Endothelial cell (in vitro differentiated cells): ENCODE data around the gene ARFGEF2. TPM values are rescaled to one million over a fixed set of nuclear protein-coding genes. Genes with fewer than 3 reads are reported as not detected.
A peak's percentile ranks its signal among the peaks of the same experiment; 100 is the strongest.

Experiments
- DNase-seq: peaks from one replicate; pipeline ENCODE4 v3.0.0; 2021; ENCODE audit warnings: low spot score
- H3K27ac Mint-ChIP-seq: one replicate; pipeline ENCODE4 v1.8.0; 2021; ENCODE audit warnings: mixed read lengths, inconsistent platforms; ENCODE audit not compliant: unreplicated experiment
- H3K27me3 Mint-ChIP-seq: one replicate; pipeline ENCODE4 v1.8.0; 2021; ENCODE audit warnings: mild to moderate bottlenecking, moderate library complexity, mixed read lengths, inconsistent platforms; ENCODE audit not compliant: unreplicated experiment
- H3K36me3 Mint-ChIP-seq: one replicate; pipeline ENCODE4 v1.8.0; 2021; ENCODE audit warnings: mild to moderate bottlenecking, low read depth, mixed read lengths, inconsistent platforms; ENCODE audit not compliant: unreplicated experiment
- H3K4me1 Mint-ChIP-seq: one replicate; pipeline ENCODE4 v1.8.0; 2021; ENCODE audit warnings: mild to moderate bottlenecking, mixed read lengths, inconsistent platforms; ENCODE audit not compliant: unreplicated experiment
- H3K4me3 Mint-ChIP-seq: one replicate; pipeline ENCODE4 v1.8.0; 2021; ENCODE audit warnings: mild to moderate bottlenecking, mixed read lengths, inconsistent platforms; ENCODE audit not compliant: unreplicated experiment
- H3K9me3 Mint-ChIP-seq: one replicate; pipeline ENCODE4 v1.8.0; 2021; ENCODE audit warnings: mixed read lengths, inconsistent platforms; ENCODE audit not compliant: unreplicated experiment
- CTCF ChIP-seq: fragments of 200-600 bp; sonication (generic); IDR thresholded peaks from one replicate; pipeline ENCODE4 v1.5.0; 2021; ENCODE audit warnings: antibody characterized with exemption; ENCODE audit not compliant: unreplicated experiment
- total RNA-seq: library from RNA; stranded (reverse); fragmentation: NEBNext Ultra II Directional; extraction: Animal tissue kit (Norgen Biotek cat#: 25700); gene quantifications from one replicate; pipeline ENCODE4 v1.2.1, GENCODE V29; 2021; ENCODE audit not compliant: unreplicated experiment

Gene ARFGEF2
- total RNA-seq, 1 donor from 2014 or later: 20.3 TPM

GRCh38 chr20:48999890-49000870 lies 78.7 kb downstream of the ARFGEF2 start:
- DNase-seq: no peak
- H3K36me3 Mint-ChIP-seq: peaks cover 20% of the 10 kb centered on the region
- H3K4me3 Mint-ChIP-seq: no peak overlapping the region
- no peaks in the 10 kb centered on the region for H3K9me3 Mint-ChIP-seq
- no peaks in the 10 kb centered on the region for H3K4me1 Mint-ChIP-seq
- no peak for TF ChIP-seq CTCF
- H3K27me3 Mint-ChIP-seq: no peaks in the 10 kb centered on the region
- no peak overlapping the region for H3K27ac Mint-ChIP-seq

- Mint-ChIP-seq H3K36me3 (peaks cover 26% of the 10 kb centered on the region), H3K4me1 (no peaks in the 10 kb centered on the region), H3K27me3 (no peaks in the 10 kb centered on the region), H3K4me3 (no peak overlapping the region), H3K9me3 (no peaks in the 10 kb centered on the region), H3K27ac (peak overlapping the region; percentile 26)
- TF ChIP-seq CTCF: no peak
- DNase-seq: no peak
Measured at GRCh38 chr20:49001741-49002140, 80.2 kb downstream of the ARFGEF2 start.

- Mint-ChIP-seq H3K4me1 (no peaks in the 10 kb centered on the region), H3K4me3 (no peak overlapping the region), H3K27ac (no peak overlapping the region), H3K27me3 (peaks cover 2% of the 10 kb centered on the region), H3K9me3 (no peaks in the 10 kb centered on the region), H3K36me3 (peaks cover 30% of the 10 kb centered on the region)
- TF ChIP-seq CTCF: no peak
- DNase-seq: no peak
Measured at GRCh38 chr20:49006446-49006980, 85.0 kb downstream of the ARFGEF2 start.

- Mint-ChIP-seq H3K4me3 (no peak overlapping the region), H3K9me3 (no peaks in the 10 kb centered on the region), H3K4me1 (no peaks in the 10 kb centered on the region), H3K27ac (no peak overlapping the region), H3K36me3 (peaks cover 44% of the 10 kb centered on the region), H3K27me3 (peaks cover 2% of the 10 kb centered on the region)
- no peak for TF ChIP-seq CTCF
- DNase-seq: no peak
Measured at GRCh38 chr20:49009899-49010631, 88.6 kb downstream of the ARFGEF2 start.
